Endothelial cell of umbilical vein (primary cell): ENCODE data around the gene CCM2. TPM values are rescaled to one million over a fixed set of nuclear protein-coding genes. Genes with fewer than 3 reads are reported as not detected.
A peak's percentile ranks its signal among the peaks of the same experiment; 100 is the strongest.

Experiments used
- BruUV-seq: library from RNA; stranded (reverse); fragments of 400-500 nt; replicated peaks from 2 replicates; lab custom pipeline; 2021; lab: Mats Ljungman, UMichigan
- CTCF ChIA-PET: fragments of 300-600, 350-600 bp; sonication (Branson Sonifier 250); formaldehyde crosslinking; loops from one replicate; lab custom pipeline; 2021; ENCODE audit warnings: antibody characterized with exemption, inconsistent platforms; lab: Charles Lee
- POLR2A ChIA-PET: fragments of 300-600, 350-600 bp; sonication (Branson Sonifier 250); formaldehyde crosslinking; loops from one replicate; lab custom pipeline; 2021; ENCODE audit warnings: antibody characterized with exemption, inconsistent platforms; lab: Charles Lee
- DNase-seq: peaks from one replicate; pipeline ENCODE4 v3.0.0-alpha.2; 2011; ENCODE audit warnings: low read depth, low spot score
- FAIRE-seq: peaks from 2 replicates; lab custom pipeline; 2011; peaks lifted over from hg19 to GRCh38; lab: Jason Lieb, UNC
- H2AFZ ChIP-seq: 2 replicates; pipeline ENCODE4 v1.6.0; 2012; ENCODE audit warnings: low read depth, low read length, control low read depth, inconsistent platforms
- H3K27ac ChIP-seq: 2 replicates; pipeline ENCODE4 v1.5.1; 2011; ENCODE audit warnings: low read depth, mild to moderate bottlenecking, control low read depth, low read length, moderate library complexity; ENCODE audit not compliant: insufficient read depth
- H3K27me3 ChIP-seq, 2 experiments: 2 replicates each; pipeline versions ENCODE4 v1.6.0 to v1.6.1; 2011; ENCODE audit warnings: low read length in 2 of 2, mixed read lengths in 1 of 2; ENCODE audit not compliant: control insufficient read depth in 2 of 2, insufficient read depth in 2 of 2
- H3K36me3 ChIP-seq, 2 experiments: 2 replicates in 1 of 2; 3 replicates in 1 of 2; pipeline ENCODE4 v1.5.1; 2011; ENCODE audit warnings: low read length in 2 of 2, mild to moderate bottlenecking in 1 of 2, moderate library complexity in 1 of 2; ENCODE audit not compliant: control insufficient read depth in 2 of 2, insufficient read depth in 2 of 2; ENCODE audit errors: extremely low read depth in 1 of 2
- H3K4me1 ChIP-seq: 3 replicates; pipeline ENCODE4 v1.5.1; 2011; ENCODE audit warnings: mild to moderate bottlenecking, low read length; ENCODE audit not compliant: control insufficient read depth, insufficient read depth; ENCODE audit errors: extremely low read depth
- H3K4me2 ChIP-seq: 2 replicates; pipeline ENCODE4 v1.6.1; 2011; ENCODE audit warnings: low read length, control low read depth, mixed read lengths; ENCODE audit not compliant: insufficient read depth
- H3K4me3 ChIP-seq, 3 experiments: fragments of 200-600 bp in 1 of 3; sonication (generic), shearing (Covaris generic) in 1 of 3; replicated peaks in 1 of 3; 2 replicates each; pipeline ENCODE4 v1.5.1; 2011 to 2016; ENCODE audit warnings: control low read depth in 3 of 3, low read length in 3 of 3, mild to moderate bottlenecking in 2 of 3, inconsistent platforms in 1 of 3, low read depth in 1 of 3, moderate library complexity in 1 of 3; ENCODE audit not compliant: insufficient read depth in 1 of 3
- H3K79me2 ChIP-seq: 2 replicates; pipeline ENCODE4 v1.6.0; 2012; ENCODE audit warnings: low read length, inconsistent platforms; ENCODE audit not compliant: control insufficient read depth, insufficient read depth
- H3K9ac ChIP-seq: replicated peaks from 2 replicates; pipeline ENCODE3; 2011; ENCODE audit warnings: low read length, control low read depth; ENCODE audit not compliant: insufficient read depth; ENCODE audit errors: extremely low read depth
- H3K9me1 ChIP-seq: replicated peaks from 3 replicates; pipeline ENCODE4 v1.6.0; 2011; ENCODE audit warnings: mild to moderate bottlenecking, low read length; ENCODE audit not compliant: control insufficient read depth, insufficient read depth; ENCODE audit errors: extremely low read depth
- H3K9me3 ChIP-seq: replicated peaks from 2 replicates; pipeline ENCODE4 v1.5.1; 2012; ENCODE audit warnings: low read length, inconsistent platforms; ENCODE audit not compliant: control insufficient read depth, insufficient read depth
- H4K20me1 ChIP-seq: replicated peaks from 2 replicates; pipeline ENCODE3; 2011; ENCODE audit warnings: mild to moderate bottlenecking, low read length; ENCODE audit not compliant: control insufficient read depth, insufficient read depth; ENCODE audit errors: extremely low read depth
- EZH2 ChIP-seq: IDR thresholded peaks from 2 replicates; pipeline ENCODE4 v1.6.1; 2012; ENCODE audit warnings: borderline replicate concordance, low read depth, mild to moderate bottlenecking, moderate library complexity, low read length, inconsistent platforms; ENCODE audit not compliant: severe bottlenecking
- FOS ChIP-seq: IDR thresholded peaks from 2 replicates; pipeline ENCODE4 v1.6.1; 2011; ENCODE audit warnings: mild to moderate bottlenecking, low read length, moderate library complexity, borderline replicate concordance; ENCODE audit not compliant: insufficient read depth
- GATA2 ChIP-seq: IDR thresholded peaks from 2 replicates; pipeline ENCODE4 v1.7.0; 2011; ENCODE audit warnings: low read depth, mild to moderate bottlenecking, moderate library complexity, mixed read lengths, low read length; ENCODE audit not compliant: insufficient read length, insufficient read depth
- JUN ChIP-seq: IDR thresholded peaks from 2 replicates; pipeline ENCODE4 v1.6.1; 2011; ENCODE audit warnings: borderline replicate concordance, low read depth; ENCODE audit not compliant: insufficient read length, insufficient read depth
- MYC ChIP-seq: IDR thresholded peaks from one replicate; pipeline ENCODE4 v1.6.1; 2011; ENCODE audit warnings: mild to moderate bottlenecking, low read depth, low read length
- POLR2A ChIP-seq: IDR thresholded peaks from 2 replicates; pipeline ENCODE4 v1.6.1; 2012; ENCODE audit warnings: low read depth, mild to moderate bottlenecking, control low read depth, low read length
- POLR2AphosphoS5 ChIP-seq: IDR thresholded peaks from 2 replicates; pipeline ENCODE4 v1.6.1; 2012; ENCODE audit warnings: low read depth, mild to moderate bottlenecking, control low read depth, low read length, moderate library complexity; ENCODE audit not compliant: insufficient read depth
- dilution Hi-C: fragments of 300-500 bp; cut with MboI; formaldehyde crosslinking; loops from one replicate; pipeline ENCODE4 v1.15.0; 2019; ENCODE audit warnings: low sequenced_read_pairs; ENCODE audit not compliant: extremely low pct_ligation_motif_present
- intact Hi-C: fragments of 100-400 bp; cut with micrococcal nuclease; formaldehyde crosslinking; loops from one replicate; pipeline ENCODE4 v1.10.0; 2022
- polyA plus RNA-seq, 4 experiments: library from polyadenylated mRNA; depleted of rRNA in 3 of 4; stranded (reverse) in 3 of 4; unstranded in 1 of 4; fragments of >200 nt; gene quantifications; 2 replicates each; pipeline versions ENCODE4 v1.2.1 to v1.2.3, GENCODE V29; 2011 to 2012; ENCODE audit warnings: missing spikeins in 1 of 4
- total RNA-seq: library from RNA; stranded (reverse); gene quantifications from 2 replicates; pipeline ENCODE4 v1.2.3, GENCODE V29; 2021
- TF ChIP-seq, protein P1 (sequence below): IDR thresholded peaks from 2 replicates; pipeline ENCODE4 v1.6.1; 2011; ENCODE audit not compliant: insufficient read depth, insufficient read length
- TF ChIP-seq, protein P2 (sequence below), 2 donors: IDR thresholded peaks; 1 replicate in 1 of 2; 2 replicates in 1 of 2; pipeline ENCODE4 v1.5.1; 2011; ENCODE audit warnings: low read length in 2 of 2, mild to moderate bottlenecking in 2 of 2, moderate library complexity in 2 of 2, control low read depth in 1 of 2, inconsistent platforms in 1 of 2, low read depth in 1 of 2; ENCODE audit not compliant: insufficient read depth in 1 of 2; ENCODE audit errors: extremely low read depth in 1 of 2

Gene CCM2
- total and polyA plus RNA-seq, 2 donors (not counting 3 experiments of a cell fraction or from before 2014, with no cell fraction given): 66.1 to 70.4 TPM

DNA sequence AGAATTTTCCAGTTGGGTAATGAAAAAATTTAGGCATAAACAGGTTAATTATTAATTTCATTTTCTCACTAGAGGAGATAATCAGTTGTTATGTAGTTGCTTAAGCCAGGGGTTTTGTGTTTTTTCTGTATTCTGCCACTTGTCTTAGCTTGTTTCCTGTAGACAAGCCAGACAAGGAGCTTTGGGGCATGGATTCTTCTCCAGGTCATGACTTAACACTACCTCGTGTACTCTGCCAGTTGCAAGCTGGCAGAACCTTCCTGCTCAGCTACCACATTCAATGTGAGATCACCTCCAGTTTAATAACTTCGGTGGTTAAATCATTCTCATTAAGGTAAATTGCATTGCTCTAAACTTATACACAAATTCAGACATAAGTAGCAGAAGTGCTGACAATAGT, 1.8 kb downstream of the CCM2 start:
- DNase-seq (no peak), FAIRE-seq (no peak)
- H3K27me3 ChIP-seq: no peaks in the 10 kb centered on the region
- ChIA-PET CTCF (interaction anchor here (1.2 to 9.8 kb wide), 9 partner anchors 10 to 135 kb away, joined by 3 to 127 read pairs (median 9); no protein-coding TSS in a partner anchor), POLR2A (interaction anchor here (0.6 to 1.2 kb wide), 3 partner anchors 10 to 152 kb away, joined by 3 to 4 read pairs (median 3); no protein-coding TSS in a partner anchor)
- H3K27ac ChIP-seq: no peak overlapping the region
- H3K9me3 ChIP-seq: no peaks in the 10 kb centered on the region
- no peak overlapping the region for H2AFZ ChIP-seq
- TF ChIP-seq POLR2A: no peak
- TF ChIP-seq POLR2AphosphoS5: no peak
- TF ChIP-seq, protein P1, sequence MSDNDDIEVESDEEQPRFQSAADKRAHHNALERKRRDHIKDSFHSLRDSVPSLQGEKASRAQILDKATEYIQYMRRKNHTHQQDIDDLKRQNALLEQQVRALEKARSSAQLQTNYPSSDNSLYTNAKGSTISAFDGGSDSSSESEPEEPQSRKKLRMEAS: no peak
- TF ChIP-seq GATA2: no peak
- TF ChIP-seq JUN: no peak
- TF ChIP-seq FOS: no peak
- dilution Hi-C loops (no loop called here), intact Hi-C loops (loop anchor here (5.0 kb wide), 1 partner anchor 40 kb away; no protein-coding TSS in a partner anchor)
- peaks cover 47% of the 10 kb centered on the region for H3K79me2 ChIP-seq
- no peaks in the 10 kb centered on the region for H4K20me1 ChIP-seq
- no peaks in the 10 kb centered on the region for H3K9me1 ChIP-seq
- H3K4me3 ChIP-seq: peak overlapping the region in 1 of 3 experiments; percentile 92
- peak overlapping the region; percentile 96 for H3K4me2 ChIP-seq
- no TSS peak for BruUV-seq
- H3K4me1 ChIP-seq: peaks cover 14% of the 10 kb centered on the region
- H3K9ac ChIP-seq: no peak overlapping the region
- no peaks in the 10 kb centered on the region for H3K36me3 ChIP-seq

DNA sequence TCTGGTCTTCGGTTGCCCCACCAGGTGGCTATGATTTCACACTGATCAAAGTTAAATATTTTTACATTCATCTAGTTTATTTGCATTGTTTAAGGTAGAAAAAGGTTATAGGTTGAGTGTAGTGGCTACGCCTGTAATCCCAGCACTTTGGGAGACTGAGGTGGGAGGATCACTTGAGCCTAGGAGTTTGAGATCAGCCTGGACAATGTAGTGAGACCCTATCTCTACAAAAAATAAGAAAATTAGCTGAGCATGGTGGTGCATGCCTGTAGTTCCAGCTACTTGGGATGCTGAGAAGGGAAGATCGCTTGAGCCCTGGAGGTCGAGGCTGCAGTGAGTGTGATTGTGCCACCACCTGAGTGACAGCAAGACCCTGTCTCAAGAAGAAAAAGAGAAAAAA, 3.8 kb downstream of the CCM2 start:
- Histone ChIP-seq H3K9me3 (no peaks in the 10 kb centered on the region), H2AFZ (no peak overlapping the region), H4K20me1 (no peaks in the 10 kb centered on the region), H3K4me3 (no peak overlapping the region), H3K9ac (no peak overlapping the region), H3K27me3 (no peaks in the 10 kb centered on the region), H3K9me1 (no peaks in the 10 kb centered on the region), H3K27ac (no peak overlapping the region), H3K79me2 (peaks cover 59% of the 10 kb centered on the region), H3K4me2 (no peak overlapping the region), H3K4me1 (peaks cover 14% of the 10 kb centered on the region), H3K36me3 (no peaks in the 10 kb centered on the region)
- ChIA-PET CTCF (interaction anchor here (9.8 kb wide), 1 partner anchor 30 kb away, joined by 127 read pairs; no protein-coding TSS in a partner anchor), POLR2A (no interaction called here)
- no peak for TF ChIP-seq POLR2A
- no peak for TF ChIP-seq FOS
- TF ChIP-seq EZH2: no peak
- TF ChIP-seq GATA2: no peak
- TF ChIP-seq MYC: no peak
- no peak for TF ChIP-seq JUN
- no peak for TF ChIP-seq POLR2AphosphoS5
- TF ChIP-seq, protein P1: no peak
- TF ChIP-seq, protein P2, sequence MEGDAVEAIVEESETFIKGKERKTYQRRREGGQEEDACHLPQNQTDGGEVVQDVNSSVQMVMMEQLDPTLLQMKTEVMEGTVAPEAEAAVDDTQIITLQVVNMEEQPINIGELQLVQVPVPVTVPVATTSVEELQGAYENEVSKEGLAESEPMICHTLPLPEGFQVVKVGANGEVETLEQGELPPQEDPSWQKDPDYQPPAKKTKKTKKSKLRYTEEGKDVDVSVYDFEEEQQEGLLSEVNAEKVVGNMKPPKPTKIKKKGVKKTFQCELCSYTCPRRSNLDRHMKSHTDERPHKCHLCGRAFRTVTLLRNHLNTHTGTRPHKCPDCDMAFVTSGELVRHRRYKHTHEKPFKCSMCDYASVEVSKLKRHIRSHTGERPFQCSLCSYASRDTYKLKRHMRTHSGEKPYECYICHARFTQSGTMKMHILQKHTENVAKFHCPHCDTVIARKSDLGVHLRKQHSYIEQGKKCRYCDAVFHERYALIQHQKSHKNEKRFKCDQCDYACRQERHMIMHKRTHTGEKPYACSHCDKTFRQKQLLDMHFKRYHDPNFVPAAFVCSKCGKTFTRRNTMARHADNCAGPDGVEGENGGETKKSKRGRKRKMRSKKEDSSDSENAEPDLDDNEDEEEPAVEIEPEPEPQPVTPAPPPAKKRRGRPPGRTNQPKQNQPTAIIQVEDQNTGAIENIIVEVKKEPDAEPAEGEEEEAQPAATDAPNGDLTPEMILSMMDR (IDR thresholded peaks at IDR 0.05; ENCODE audit: extremely low read depth in 1 of 2, insufficient read depth in 1 of 2, low read depth in 1 of 2, low read length in 2 of 2): no peak
- dilution Hi-C loops (no loop called here), intact Hi-C loops (loop anchor here (5.0 kb wide), 1 partner anchor 39 kb away; no protein-coding TSS in a partner anchor)
- BruUV-seq: no TSS peak
- DNase-seq: no peak
- no peak for FAIRE-seq
